ENCODE measurements around the gene MGARP.

DNA sequence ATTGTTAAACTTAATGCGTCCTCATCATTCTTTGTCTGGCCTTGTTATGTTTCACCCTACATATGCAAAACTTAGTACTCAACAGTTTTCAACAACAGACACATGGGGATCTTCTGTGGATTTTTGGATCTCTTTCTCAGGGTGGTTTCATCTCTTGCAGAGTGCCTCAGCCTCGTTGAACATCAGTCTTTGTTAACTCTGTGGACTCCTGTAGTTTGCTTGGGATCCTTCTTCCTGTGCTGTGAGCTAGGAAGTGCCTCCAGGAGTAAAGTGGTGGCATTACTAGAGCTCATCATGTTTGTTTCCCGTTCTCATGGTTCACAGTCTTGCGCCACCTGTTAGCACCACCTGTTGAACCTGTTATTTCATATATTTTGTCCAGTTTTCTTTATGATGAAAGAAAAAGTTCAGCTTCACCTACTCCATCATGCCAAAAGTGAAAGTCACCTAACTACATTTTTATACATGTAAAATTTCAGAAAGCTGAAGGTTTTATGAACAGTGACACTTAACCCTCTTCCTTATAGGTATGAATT is 49.7 kb upstream of the MGARP start:
- TF ChIP-seq, protein P1, sequence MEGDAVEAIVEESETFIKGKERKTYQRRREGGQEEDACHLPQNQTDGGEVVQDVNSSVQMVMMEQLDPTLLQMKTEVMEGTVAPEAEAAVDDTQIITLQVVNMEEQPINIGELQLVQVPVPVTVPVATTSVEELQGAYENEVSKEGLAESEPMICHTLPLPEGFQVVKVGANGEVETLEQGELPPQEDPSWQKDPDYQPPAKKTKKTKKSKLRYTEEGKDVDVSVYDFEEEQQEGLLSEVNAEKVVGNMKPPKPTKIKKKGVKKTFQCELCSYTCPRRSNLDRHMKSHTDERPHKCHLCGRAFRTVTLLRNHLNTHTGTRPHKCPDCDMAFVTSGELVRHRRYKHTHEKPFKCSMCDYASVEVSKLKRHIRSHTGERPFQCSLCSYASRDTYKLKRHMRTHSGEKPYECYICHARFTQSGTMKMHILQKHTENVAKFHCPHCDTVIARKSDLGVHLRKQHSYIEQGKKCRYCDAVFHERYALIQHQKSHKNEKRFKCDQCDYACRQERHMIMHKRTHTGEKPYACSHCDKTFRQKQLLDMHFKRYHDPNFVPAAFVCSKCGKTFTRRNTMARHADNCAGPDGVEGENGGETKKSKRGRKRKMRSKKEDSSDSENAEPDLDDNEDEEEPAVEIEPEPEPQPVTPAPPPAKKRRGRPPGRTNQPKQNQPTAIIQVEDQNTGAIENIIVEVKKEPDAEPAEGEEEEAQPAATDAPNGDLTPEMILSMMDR (IDR thresholded peaks at IDR 0.05; ENCODE audit: insufficient read depth, low read depth, low read length), result no peak
- TF ChIP-seq EZH2 (IDR thresholded peaks at IDR 0.05; ENCODE audit: insufficient read depth, low read length), result no peak
